HG03108 (cell line): ENCODE measurements around the gene SPTLC2.
"Not testable (repeated sequence)": the region's sequence is repeated elsewhere in the genome, so short reads cannot be mapped to it uniquely, and the experiment has no call there.

Experiments
- ATAC-seq: cut with Tn5 transposase; IDR thresholded peaks from one replicate; pipeline ENCODE4 v1.9.1; 2021; ENCODE audit warnings: moderate library complexity; ENCODE audit not compliant: unreplicated experiment

SPTLC2 gene

GRCh38 chr14:77590845-77591485 is 25.5 kb downstream of the SPTLC2 start:
- no peak for ATAC-seq

DNA sequence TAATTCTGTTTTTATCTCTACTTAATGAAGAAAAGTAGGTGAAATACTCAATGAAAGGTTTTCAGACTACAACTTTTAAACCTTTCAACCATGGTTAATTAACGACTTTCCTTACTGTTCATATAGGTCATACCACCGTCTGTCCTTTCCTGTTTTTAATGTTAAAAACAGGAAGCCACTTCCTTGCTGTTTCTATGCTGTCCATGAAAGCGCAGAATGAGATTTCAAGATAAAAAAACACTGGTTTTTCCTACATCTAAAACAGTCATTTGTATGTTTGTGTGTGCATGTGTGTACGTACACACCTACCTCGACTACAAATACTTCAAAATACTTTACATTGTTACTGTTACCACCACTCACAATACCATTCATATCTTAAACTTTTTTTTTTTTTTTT is 27.3 kb downstream of the SPTLC2 start:
- ATAC-seq: no peak

- ATAC-seq: not testable (repeated sequence)
Measured at GRCh38 chr14:77588411-77589025, 27.9 kb downstream of the SPTLC2 start.

GRCh38 chr14:77585385-77585784 is 31.1 kb downstream of the SPTLC2 start:
- no peak for ATAC-seq

- no peak for ATAC-seq
Measured at GRCh38 chr14:77584809-77585208, 31.6 kb downstream of the SPTLC2 start.

DNA sequence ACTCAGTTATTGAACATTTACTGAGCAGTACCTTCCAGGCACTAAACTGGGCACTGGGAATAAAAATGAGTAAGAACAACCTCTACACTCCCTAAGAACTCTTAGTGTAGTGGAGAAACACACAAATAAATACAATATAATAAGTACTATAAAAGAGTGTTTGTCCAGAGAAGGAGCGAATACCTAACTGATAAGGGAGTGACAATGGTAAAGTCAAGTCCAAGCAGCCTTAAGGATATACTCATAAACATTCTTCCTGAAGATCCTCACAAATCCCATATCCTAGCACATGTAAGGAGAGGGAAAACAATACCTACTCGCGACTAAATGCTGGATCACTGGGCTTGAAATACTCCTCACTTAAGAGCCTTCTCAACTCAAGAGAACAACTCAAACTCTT is 32.8 kb downstream of the SPTLC2 start:
- ATAC-seq: no peak

- ATAC-seq: no peak
Measured at GRCh38 chr14:77582511-77582910, 33.9 kb downstream of the SPTLC2 start.

GRCh38 chr14:77580964-77581505 is 35.4 kb downstream of the SPTLC2 start:
- ATAC-seq: peak; percentile 92

- ATAC-seq: no peak
Measured at GRCh38 chr14:77580477-77580876, 36.0 kb downstream of the SPTLC2 start.

DNA sequence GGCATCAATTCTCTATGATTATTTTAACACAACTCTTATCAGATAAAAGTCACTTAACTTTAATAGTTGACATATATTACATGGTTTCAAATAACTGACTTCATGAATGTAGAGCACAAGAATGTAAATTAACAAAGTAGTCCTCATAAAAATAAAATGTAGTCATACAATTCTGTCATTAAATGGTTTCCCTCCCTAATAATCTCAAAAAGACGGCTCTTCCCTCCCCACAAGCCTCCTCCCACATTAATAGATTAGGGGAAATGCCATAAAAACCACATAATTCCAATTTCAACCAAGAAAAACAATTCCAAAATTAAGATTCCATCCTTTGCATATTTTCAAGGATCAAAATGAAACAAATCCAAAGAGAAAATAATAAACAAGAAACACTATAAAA is 36.7 kb downstream of the SPTLC2 start:
- no peak for ATAC-seq

GRCh38 chr14:77579065-77579464 is 37.4 kb downstream of the SPTLC2 start:
- ATAC-seq: no peak

DNA sequence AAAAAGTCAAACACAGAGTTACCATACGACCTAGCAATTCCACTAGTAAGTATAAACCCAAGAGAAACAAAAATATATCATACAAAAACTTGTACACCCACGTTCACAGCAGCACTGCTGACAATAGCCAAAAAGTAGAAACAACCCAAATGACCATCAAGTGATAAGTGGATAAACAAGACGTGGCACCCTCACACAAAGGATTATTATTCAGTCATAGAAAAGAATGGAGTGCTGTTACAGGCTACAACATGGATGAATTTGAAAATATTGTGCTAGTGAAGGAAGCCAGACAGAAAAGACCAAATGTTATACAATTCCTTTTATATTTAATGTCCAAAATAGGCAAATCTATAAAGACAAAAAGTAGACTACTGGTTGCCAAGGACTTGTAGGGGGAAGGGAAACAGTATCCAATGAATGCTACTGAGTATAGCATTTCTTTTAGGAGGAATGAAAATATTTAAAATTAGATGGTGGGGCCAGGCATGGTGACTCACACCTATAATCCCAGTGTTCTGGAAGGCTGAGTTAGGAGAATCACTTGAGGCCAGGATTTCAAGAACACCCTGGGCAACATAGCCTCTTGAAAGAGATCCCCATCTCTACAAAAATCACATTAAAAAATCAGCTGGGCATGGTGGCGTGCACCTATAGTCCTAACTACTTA is 41.9 kb downstream of the SPTLC2 start:
- ATAC-seq: no peak

DNA sequence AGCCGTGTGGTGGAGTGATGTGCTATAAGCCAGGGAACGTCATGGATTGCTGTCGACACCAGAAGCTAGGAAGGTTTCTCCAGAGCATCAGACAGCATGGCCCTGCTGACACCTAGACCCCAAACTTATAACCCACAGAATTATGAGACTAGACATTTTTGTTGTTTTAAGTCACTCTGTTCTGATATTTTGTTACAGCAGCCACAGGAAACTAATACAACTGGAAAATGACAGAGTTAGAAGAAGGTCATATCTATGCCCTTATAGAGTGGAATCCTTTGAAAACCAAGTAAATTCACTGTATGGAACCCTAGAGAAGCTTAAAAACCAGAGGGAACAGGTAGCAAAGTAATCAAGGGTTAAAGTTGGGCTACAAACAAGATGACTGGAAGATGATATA is 42.5 kb downstream of the SPTLC2 start:
- no peak for ATAC-seq

DNA sequence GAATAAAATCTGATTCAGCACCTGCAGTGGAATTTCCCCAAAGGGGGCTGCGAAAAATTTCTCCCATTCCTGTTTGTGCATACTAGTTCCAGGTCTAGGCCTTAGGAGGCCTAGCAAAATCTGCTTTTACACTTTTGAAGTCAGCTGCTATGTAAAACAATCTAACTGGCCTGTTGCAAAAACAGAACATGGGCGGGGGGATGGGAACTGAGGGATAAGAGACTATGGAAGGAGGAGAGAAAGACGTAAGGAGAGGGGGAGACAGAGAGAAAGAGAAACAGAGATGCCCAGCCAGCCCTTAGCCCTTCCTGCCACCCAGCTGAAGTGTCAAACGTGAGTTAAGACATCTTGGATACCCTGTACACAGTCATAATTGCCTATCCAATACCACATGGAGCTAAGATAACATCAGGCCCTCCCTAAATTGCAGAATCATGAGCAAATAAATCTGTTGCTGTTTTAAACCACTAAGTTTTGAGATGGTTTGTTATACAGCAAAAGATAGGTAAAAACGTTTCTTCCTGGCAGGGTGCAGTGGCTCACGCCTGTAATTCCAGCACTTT is 45.6 kb downstream of the SPTLC2 start:
- no peak for ATAC-seq

- no peak for ATAC-seq
Measured at GRCh38 chr14:77565994-77566305, 50.5 kb downstream of the SPTLC2 start.

- no peak for ATAC-seq
Measured at GRCh38 chr14:77565289-77565993, 51.0 kb downstream of the SPTLC2 start.

DNA sequence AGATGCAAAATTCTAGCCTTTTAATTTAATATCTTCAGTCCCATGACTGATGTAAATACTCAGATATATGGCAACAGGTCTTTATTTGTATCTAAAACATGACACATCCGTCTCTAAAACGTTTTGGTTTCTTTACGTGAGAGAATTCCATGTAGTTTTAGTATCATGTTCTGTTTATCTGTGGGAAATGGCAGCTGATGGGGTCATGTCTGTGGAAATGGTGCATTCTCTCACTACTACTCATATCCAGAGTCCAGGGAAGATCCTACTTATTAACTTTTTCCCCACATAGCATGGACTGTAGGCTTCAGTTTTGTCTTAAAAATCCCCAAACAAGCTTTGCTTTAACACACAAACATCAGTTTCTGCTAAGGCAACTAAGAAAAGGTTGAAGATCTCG is 53.8 kb downstream of the SPTLC2 start:
- ATAC-seq: no peak

GRCh38 chr14:77561881-77562280 is 54.6 kb downstream of the SPTLC2 start:
- ATAC-seq: no peak

DNA sequence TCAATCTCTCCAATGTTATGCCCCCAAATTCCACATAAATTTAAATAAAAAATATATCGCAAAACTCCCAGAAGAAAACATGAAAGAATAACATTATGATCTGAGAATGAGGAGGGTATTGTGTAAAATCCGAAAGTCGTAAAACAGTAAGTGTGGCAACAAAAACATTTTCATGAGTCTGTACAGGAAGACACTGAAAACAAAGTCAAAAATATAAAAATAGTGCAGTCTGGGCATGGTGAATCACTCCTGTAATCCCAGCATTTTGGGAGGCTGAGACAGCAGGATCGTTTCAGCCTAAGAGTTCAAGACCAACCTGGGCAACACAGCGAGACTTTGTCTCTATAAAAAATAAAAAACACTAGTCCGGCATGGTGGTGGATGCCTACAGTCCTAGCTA is 57.1 kb downstream of the SPTLC2 start:
- no peak for ATAC-seq

GRCh38 chr14:77557391-77557790 is 59.0 kb downstream of the SPTLC2 start:
- ATAC-seq: no peak

DNA sequence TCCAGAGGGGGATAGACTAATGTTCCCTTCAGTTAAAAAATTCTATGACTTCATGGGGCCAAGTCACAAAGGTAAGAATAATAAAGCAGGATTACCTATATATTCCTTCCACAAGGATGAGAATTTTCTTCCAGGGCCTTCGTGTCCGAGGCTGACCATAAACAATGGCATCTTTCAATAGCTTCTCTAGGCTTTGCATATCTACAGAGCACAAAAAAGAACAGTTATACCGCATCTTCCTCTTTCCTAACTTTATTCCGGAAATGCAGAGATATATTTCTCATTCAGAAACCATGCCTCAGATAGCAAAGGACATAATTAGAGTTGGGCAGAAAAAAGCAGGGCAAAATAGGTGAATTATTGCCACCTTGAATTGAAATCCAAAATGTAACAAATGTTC is 59.5 kb downstream of the SPTLC2 start:
- no peak for ATAC-seq
